Stimulated activated CD4-positive, alpha-beta T cell treated with anti-CD3 and anti-CD28 coated beads, TNF-alpha, amount 100 ng/mL, for 4 hours (primary cell): ENCODE results near the gene DUSP18.
"Not testable (repeated sequence)": the region's sequence is repeated elsewhere in the genome, so short reads cannot be mapped to it uniquely, and the experiment has no call there.

Experiments used
- DNase-seq, 3 experiments: peaks; one replicate each; pipeline ENCODE4 v3.0.0-alpha.2; 2020; ENCODE audit warnings: low read depth in 3 of 3

DUSP18 gene

GRCh38 chr22:30679895-30680690 is 12.4 kb upstream of the DUSP18 start:
- not testable (repeated sequence) for DNase-seq

- not testable (repeated sequence) for DNase-seq
These were observed 8.9 kb upstream of the DUSP18 start for GRCh38 chr22:30676565-30676964.

DNA sequence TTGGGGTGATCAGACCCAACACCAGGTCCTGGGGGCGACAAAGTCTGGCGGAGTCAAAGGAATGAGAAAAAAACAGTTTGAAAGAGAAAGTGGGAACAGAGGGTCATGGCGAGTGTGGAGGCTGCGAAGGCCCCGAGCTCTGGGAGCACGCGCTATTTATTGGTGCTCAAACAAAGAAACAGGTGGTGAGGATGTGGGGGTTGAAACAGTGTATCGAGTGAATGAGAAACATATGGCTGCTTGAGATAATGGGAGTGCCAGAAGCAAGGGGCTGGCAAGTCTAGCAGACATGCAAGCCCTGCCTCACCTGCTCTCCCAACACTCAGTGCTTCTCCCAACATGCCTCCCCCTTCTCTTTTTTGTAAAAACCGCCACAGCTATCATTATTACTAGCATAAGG is 7.8 kb upstream of the DUSP18 start:
- DNase-seq = no peak

GRCh38 chr22:30674482-30674881 is 6.8 kb upstream of the DUSP18 start:
- DNase-seq = no peak

DNA sequence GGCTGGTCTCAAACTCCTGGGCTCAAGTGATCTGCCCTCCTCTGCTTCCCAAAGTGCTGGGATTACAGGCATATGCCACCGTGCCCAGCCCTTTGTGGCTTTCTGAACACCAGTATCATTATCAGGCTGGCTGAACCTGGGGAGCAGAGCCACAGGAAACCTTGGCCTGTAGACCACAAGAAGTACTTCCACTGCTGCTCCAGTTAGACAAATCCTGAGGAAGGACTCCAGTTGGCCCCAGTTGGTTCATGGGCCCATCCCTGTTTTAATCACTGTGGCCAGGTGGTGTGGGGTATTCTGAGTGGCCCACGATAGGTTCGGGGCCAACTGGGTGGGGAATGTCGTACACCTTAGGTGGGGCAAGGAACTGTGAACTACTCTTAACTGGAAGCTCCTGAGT is 5.5 kb upstream of the DUSP18 start:
- DNase-seq = no peak

DNA sequence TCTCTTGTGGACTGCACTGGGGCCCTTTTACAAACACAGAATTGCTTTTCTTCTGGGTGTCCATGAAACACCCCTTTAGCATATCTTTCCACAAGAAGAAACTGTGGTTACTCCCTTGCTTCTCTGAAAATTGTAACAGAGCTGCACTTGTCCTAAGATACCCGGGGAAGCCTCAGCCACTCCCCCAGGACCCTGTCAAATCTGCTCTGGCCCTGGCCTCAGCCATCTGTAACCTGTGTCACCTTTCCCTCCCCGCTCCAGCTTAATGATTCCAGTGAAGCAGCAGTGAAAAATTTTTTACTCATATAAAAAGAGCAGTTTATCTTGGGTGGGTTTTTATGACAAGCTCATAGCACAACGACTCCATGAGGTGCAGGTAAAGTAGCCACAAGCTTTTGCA is 3.4 kb upstream of the DUSP18 start:
- DNase-seq = no peak

GRCh38 chr22:30668386-30668710 is 673 bp upstream of the DUSP18 start:
- no peak for DNase-seq

DNA sequence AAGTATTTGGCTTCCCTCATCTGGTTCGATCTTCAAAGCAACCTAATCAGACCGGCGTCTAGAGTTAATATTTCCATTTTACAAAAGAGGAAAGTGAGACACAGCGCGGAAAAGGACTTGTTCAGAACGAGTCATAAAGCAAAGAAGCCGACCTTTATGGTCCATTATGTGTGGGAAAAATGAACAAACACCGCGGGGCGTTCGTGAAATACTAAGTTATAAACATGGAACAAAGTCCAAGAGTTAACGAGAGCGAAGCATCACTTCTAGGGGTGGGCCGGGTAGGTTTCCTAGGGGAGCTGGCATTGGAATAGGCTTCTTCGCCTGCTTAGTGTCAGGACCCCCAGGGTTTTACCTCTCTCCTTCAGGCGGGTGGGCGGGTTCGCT is 575 bp downstream of the DUSP18 start:
- DNase-seq = no peak

GRCh38 chr22:30665786-30666185 is 1.9 kb downstream of the DUSP18 start:
- no peak for DNase-seq

- no peak for DNase-seq
These were observed 2.4 kb downstream of the DUSP18 start for GRCh38 chr22:30665266-30665665.

DNA sequence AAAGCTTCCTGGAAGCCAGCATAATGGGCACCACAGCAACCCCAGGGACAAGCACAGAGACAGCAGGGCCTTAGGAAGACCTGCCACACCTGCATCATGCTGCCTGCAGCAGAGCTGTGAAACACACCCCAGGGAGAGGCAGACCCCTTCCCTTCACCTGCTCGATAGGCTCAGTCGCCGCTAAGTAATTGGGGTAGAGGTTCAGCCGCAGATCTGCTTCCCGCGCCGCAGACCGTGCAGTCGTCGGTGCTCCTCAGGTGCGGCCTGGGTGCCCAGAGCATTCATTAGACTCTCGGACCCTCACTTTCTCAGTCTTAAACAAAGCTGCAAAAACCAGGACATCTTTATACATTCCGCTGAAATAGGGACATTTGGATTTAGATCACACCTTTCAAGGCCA is 2.9 kb downstream of the DUSP18 start:
- no peak for DNase-seq

DNA sequence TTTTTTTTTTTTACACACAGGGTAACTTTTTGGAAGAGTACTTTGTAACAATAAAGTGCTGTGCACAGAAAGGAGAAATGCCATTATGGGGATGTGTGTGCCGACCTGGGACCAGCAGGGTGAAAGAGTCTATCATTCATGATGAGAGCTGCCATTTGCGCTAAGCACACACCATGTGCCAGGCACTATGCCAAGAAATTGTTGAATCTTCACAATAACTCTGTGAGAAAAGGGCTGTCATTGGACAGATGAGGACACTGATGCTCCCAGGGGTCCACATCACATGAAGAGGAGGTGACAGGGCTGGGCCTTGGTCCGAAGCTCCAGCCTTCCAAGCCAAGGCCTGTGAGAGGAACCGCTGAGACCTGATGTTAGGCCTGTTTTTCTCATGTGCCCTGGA is 5.6 kb downstream of the DUSP18 start:
- DNase-seq = no peak

- DNase-seq = no peak
These were observed 12.1 kb downstream of the DUSP18 start for GRCh38 chr22:30655532-30655931.

DNA sequence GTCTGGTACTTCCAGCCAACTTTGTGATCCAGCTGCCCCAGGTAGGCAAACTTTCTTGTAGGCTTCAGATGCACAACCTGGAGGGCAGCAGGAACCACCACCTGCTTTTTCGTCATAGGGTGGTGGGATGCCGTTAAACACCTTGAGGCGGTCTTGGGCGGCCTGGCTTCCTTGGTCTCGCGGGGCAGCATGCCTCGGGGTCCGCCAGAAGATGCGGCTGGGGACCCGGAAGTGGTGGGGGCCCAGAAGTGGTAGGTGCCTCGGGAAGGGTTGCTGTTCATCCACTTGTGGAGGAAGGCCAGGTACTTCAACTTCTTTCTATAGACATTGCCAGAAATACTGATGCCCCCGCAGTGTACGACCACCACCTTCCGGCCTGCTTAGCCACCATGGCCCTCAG is 13.3 kb downstream of the DUSP18 start:
- no peak for DNase-seq

DNA sequence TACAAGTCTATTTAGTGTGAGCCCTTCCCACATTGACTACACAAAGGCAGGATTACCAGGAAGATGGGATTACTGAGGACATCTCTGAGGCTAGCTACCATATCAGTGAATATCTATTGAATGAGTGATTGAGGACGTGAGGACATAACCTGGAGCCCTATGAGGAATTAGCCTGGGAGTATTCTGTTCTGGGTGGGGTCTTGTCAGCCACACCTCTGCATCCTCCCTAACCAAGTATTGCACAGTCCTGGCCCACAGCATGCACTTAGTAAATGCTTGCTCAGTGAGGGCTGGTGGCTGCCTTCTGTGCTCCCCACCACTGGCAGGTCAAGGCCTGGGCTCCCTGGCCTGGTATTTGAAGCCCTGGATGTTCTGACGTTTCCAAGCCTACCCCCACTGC is 14.8 kb downstream of the DUSP18 start:
- DNase-seq = no peak

GRCh38 chr22:30650508-30651116 is 17.1 kb downstream of the DUSP18 start:
- DNase-seq = no peak

GRCh38 chr22:30649430-30650007 is 18.2 kb downstream of the DUSP18 start:
- peak; percentile 73 to 80 (median 78) for DNase-seq

DNA sequence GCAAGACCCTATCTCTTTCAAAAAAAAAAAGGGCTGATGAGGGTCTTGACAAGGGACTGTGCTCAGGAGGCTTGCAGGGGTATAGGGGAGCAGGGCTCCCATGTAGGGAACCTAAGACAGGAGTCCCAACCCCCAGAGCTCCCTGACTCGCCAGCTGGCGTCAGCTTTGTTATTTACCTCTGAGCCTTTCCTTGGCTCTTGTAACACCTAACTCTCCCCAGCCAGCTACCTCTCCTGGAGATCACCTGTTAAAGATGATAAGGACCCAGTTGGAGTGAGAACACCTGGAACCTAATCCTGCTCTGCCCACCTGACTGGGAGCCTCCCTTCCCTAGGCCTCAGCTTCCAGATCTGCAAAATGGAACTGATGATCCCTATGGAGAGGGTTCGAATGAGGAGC is 18.9 kb downstream of the DUSP18 start:
- no peak for DNase-seq

DNA sequence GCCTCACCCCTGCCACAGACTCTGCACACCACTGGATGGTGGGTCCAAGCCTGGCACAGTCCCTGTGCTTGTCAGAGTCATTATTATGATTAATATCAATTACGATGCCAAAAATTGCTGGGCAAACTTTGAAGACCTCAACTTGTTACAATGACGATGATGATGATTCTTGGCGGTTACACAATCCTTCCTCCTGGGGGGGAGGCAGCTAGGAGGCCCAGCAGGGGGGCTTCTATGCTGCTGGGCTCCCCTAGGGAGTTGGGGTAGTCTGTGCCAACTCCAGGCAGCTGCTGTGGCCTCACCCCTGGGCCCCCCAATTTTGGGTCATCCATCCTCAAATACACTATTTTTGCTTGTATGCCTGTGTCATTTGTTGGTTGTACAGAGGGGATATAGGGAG is 20.1 kb downstream of the DUSP18 start:
- no peak for DNase-seq

DNA sequence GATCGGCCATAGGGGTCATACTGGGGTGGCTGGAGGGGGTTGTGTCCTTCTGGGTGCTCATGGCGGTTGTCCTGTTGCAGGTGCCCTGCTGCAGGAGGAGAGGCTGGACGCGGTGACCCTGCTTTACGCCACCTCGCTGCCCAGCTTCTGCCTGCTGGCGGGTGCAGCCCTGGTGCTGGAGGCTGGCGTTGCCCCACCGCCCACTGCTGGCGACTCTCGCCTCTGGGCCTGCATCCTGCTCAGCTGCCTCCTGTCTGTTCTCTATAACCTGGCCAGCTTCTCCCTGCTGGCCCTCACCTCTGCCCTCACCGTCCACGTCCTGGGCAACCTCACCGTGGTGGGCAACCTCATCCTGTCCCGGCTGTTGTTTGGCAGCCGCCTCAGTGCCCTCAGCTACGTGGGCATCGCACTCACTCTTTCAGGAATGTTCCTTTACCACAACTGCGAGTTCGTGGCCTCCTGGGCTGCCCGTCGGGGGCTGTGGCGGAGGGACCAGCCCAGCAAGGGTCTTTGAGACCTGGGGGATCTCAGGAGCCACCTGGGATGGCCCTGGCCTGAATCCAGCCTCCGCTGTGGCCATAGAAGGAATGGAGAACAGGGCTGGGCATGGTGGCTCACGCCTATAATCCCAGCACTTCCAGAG is 21.0 kb downstream of the DUSP18 start:
- DNase-seq = no peak

DNA sequence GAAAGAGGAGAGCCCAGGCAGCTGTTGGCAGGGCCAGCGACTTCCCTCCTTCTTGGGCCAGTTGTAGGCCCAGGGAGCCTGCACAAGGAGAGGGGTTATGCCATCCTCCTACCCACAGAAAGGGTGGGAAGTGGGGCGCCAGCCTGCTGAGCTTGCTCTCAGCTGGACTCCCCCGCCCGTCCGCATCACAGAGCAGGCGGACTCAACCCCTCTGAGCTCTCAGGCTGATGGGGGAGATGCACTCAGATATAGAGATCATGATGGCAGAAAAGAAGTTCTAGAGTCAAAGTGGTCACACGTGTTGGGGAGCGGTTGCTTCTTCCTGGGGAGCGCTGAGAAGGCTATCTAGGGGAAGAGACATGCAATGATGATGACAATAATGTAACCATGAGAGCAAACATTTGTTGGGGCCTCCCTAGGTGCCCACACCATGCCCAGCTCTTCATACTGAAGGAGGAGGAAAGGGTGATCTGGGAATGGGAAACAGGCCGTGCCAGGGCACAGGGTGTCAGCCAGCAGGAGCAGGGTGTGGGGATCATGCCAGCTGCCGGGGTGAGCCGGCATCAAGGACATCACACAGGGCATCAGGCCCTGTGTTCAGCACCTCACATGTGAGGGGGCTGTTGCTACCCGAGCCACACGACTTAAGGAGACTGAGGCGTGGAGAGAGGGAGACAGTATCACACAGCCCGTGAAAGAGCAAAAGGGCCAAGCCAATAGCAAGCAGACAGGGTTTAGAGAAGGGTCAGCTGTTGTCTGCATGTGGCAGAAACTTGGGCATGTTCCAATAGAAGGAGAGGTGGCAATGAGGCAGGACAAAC is 24.4 kb downstream of the DUSP18 start:
- DNase-seq = no peak

- DNase-seq = no peak
These were observed 26.7 kb downstream of the DUSP18 start for GRCh38 chr22:30640839-30641430.
